ENCODE measurements around the gene MAX.
A peak's percentile ranks its signal among the peaks of the same experiment; 100 is the strongest.

GRCh38 chr14:65072937-65073336 is 29.4 kb downstream of the MAX start:
- TF ChIP-seq ZFX (CRISPR knock-in tag; IDR thresholded peaks at IDR 0.05) (no peak; the same call in 1 of the 2 replicates), HMGXB4 (CRISPR knock-in tag; IDR thresholded peaks at IDR 0.05) (no peak), HDAC2 (IDR thresholded peaks at IDR 0.05) (no peak), E2F1 (CRISPR knock-in tag; IDR thresholded peaks at IDR 0.05) (no peak), TAF1 (IDR thresholded peaks at IDR 0.05; ENCODE audit: control insufficient read depth, extremely low read depth, insufficient read depth, low read length, severe bottlenecking) (no peak), DPF2 (IDR thresholded peaks at IDR 0.05) (0 out of 2 replicates have a peak, but pooled peaks have one; percentile 34), ZNF431 (CRISPR knock-in tag; IDR thresholded peaks at IDR 0.05) (no peak), ZBTB43 (CRISPR knock-in tag; IDR thresholded peaks at IDR 0.05) (no peak), CTCF (IDR thresholded peaks at IDR 0.05 in 2 of 3, conservative IDR thresholded peaks at IDR 0.05 in 1 of 3; ENCODE audit: insufficient read depth in 2 of 3, low read depth in 1 of 3, low read length in 3 of 3) (no peak), USF2 (CRISPR knock-in tag; IDR thresholded peaks at IDR 0.05) (no peak), ASH1L (IDR thresholded peaks at IDR 0.05; ENCODE audit: borderline replicate concordance, low read depth, partially characterized antibody) (no peak), ZNF639 (CRISPR knock-in tag; conservative IDR thresholded peaks at IDR 0.05 in 1 of 2, IDR thresholded peaks at IDR 0.05 in 1 of 2) (no peak), BHLHE40 (IDR thresholded peaks at IDR 0.05; ENCODE audit: low read length) (no peak)

All from K562 (cell line).